Inflammatory macrophage (primary cell): Measurements from ENCODE around the gene DPM3.

ENCODE experiments used
- DNase-seq, 2 donors: peaks; one replicate each; pipeline ENCODE4 v3.0.0-alpha.2; 2020 to 2022

The DPM3 gene

GRCh38 chr1:155092131-155092530, 48.2 kb downstream of the DPM3 start:
- DNase-seq = no peak

- peak; percentile 65 to 74 for DNase-seq
Measured at GRCh38 chr1:155091071-155092051, 49.0 kb downstream of the DPM3 start.
